Endothelial cell of umbilical vein (primary cell): ENCODE data around the gene TMIE.

Source experiments
- FOS ChIP-seq: IDR thresholded peaks from 2 replicates; pipeline ENCODE4 v1.6.1; 2011; ENCODE audit warnings: mild to moderate bottlenecking, low read length, moderate library complexity, borderline replicate concordance; ENCODE audit not compliant: insufficient read depth
- TF ChIP-seq, protein P1 (sequence below), 2 donors: IDR thresholded peaks; 1 replicate in 1 of 2; 2 replicates in 1 of 2; pipeline ENCODE4 v1.5.1; 2011; ENCODE audit warnings: low read length in 2 of 2, mild to moderate bottlenecking in 2 of 2, moderate library complexity in 2 of 2, control low read depth in 1 of 2, inconsistent platforms in 1 of 2, low read depth in 1 of 2; ENCODE audit not compliant: insufficient read depth in 1 of 2; ENCODE audit errors: extremely low read depth in 1 of 2

DNA sequence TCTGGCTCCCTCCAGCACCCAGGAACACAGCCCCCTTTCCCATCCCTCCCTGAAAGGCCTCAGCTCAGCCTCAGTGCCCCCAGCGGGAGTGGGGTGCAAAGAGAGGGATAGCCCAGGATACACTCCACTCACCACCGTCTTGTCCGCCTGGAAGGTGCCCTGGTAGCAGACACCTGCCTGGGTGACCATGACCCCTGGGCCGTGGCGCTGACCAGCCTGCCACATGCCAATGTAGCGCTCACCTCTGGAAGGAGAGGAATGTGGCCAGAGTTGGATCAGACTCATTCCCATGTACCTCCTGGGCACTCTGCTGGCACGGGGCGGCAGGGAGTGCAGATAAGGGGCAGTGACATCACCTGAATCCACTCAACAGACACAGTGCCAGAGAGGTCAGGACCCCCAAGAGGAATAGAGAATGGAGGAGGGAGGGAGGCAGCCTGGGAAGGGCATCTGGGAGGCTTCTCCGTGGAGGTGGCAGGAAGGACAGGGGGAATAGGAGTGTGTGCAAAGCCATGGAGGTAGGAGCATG, 20.8 kb upstream of the TMIE start:
- TF ChIP-seq, protein P1, sequence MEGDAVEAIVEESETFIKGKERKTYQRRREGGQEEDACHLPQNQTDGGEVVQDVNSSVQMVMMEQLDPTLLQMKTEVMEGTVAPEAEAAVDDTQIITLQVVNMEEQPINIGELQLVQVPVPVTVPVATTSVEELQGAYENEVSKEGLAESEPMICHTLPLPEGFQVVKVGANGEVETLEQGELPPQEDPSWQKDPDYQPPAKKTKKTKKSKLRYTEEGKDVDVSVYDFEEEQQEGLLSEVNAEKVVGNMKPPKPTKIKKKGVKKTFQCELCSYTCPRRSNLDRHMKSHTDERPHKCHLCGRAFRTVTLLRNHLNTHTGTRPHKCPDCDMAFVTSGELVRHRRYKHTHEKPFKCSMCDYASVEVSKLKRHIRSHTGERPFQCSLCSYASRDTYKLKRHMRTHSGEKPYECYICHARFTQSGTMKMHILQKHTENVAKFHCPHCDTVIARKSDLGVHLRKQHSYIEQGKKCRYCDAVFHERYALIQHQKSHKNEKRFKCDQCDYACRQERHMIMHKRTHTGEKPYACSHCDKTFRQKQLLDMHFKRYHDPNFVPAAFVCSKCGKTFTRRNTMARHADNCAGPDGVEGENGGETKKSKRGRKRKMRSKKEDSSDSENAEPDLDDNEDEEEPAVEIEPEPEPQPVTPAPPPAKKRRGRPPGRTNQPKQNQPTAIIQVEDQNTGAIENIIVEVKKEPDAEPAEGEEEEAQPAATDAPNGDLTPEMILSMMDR (IDR thresholded peaks at IDR 0.05; ENCODE audit: extremely low read depth in 1 of 2, insufficient read depth in 1 of 2, low read depth in 1 of 2, low read length in 2 of 2) = no peak
- TF ChIP-seq FOS = no peak
